Jurkat, Clone E6-1 (cell line): ENCODE data around the gene ZC3H12C.

Source experiments
- DNase-seq: peaks from one replicate; pipeline ENCODE4 v3.0.0-alpha.2; 2011; ENCODE audit warnings: low read depth, low spot score
- H3K4me3 ChIP-seq: 2 replicates; pipeline ENCODE4 v1.5.1; 2011; ENCODE audit warnings: mild to moderate bottlenecking, low read length, control low read depth, moderate library complexity

The ZC3H12C gene

DNA sequence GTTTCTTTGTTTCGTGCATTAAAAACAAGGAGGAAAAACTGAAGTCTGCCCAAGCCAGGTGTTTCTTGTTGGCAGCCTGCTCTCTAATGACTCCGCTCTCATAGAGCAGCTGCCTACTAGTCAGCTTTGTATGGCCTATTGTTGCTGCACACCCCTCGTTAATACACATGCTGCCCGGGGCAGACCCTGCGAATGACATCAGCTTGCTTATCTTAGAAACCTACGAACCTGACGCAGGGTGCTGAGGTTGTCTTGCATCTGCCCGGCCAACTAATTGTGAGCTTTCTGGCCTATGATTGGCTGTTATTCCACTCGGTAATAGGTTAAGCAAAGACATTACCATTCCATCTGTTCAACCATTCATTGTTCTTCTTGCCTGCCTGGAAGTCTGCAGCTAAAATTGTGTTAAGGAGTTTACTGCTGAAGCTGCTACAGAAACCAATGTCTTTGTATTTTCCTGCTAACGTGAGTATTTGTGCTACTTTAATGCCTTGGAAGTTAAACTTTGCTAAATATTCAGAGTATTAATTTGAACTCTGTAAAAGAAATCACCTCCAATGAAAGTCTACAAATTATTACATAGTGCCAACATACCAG lies 37.5 kb downstream of the ZC3H12C start:
- DNase-seq, result no peak
- H3K4me3 ChIP-seq, result no peak overlapping the region

- no peak for DNase-seq
- no peak overlapping the region for H3K4me3 ChIP-seq
Observed at GRCh38 chr11:110131386-110132123, 38.4 kb downstream of the ZC3H12C start.

GRCh38 chr11:110133160-110133559 lies 40.0 kb downstream of the ZC3H12C start:
- DNase-seq, result no peak

DNA sequence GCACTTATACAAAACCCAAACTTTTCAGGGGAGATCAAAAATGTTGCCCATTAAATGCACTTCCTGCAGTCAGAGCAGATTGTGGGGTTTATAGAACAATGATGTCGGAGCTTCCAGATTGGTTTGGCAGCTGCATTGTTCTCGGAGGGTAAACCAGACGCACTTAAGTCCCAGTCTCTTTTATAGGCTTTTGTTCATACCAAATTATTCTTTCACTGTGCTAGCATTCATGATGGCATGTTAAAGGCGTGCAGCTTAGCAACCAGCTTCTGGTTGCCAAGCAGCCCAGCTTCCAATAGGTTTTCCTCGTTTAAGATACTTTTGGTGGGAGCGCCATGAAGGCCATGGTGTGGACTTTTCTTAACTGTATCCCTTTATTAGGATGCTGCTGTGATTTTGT lies 40.9 kb downstream of the ZC3H12C start:
- no peak for DNase-seq
- H3K4me3 ChIP-seq, result no peak overlapping the region

More at GRCh38 chr11:110133160-110133559, 40.0 kb downstream of the ZC3H12C start:
- H3K4me3 ChIP-seq, result no peak overlapping the region

DNA sequence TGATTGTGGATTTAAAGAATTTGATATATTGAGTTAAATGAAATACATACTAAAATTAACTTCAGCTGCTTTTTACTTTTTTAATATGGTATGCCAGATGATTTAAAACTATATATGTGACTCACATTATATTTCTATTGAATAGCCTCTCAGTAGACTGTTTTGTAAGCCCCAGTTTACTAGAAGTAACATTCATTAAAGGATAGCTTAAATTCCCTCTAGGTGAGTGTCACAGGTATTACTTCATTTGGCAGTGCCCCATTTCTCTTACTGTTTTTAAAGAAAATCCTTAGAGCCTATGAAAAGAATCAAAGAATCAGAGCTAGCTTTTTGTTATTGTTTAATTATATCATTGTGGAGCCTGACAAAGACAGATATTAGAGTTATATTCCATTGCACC lies 48.6 kb downstream of the ZC3H12C start:
- no peak for DNase-seq
- H3K4me3 ChIP-seq, result no peak overlapping the region

DNA sequence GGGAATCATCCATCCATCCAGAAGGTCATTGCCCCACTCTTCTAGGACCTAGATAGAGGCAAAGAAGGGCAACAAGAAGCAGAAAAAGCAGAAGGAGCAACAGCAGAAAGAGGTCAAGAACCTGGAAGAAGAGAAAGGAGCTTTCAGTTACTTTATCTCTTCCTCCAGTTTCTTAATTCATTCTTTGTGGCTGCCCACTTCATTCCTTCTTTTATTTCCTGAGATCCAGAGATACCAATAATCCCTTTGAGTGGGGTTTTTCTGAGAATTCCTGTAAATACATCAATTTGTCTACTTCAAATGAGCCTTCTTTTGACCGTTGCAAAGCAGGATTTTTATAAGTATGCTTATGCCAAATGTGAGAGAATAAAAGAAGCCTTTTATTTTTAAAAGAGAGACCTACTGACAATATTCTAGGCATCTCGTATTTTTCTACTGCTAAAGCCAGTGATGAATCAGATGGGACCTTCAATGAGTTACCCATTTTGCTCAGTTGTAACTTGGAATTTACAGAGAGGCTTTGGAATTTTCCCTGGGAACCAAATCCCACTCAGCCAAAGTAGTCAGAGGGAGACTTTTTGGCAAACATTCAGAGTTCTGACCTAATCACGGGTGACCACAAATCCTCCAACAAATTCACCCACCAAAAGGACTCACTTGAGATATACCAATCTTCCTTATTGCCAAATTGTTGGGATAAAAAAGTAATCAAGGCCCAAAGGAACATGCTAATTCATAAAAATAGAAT lies 54.9 kb downstream of the ZC3H12C start:
- no peak for DNase-seq

DNA sequence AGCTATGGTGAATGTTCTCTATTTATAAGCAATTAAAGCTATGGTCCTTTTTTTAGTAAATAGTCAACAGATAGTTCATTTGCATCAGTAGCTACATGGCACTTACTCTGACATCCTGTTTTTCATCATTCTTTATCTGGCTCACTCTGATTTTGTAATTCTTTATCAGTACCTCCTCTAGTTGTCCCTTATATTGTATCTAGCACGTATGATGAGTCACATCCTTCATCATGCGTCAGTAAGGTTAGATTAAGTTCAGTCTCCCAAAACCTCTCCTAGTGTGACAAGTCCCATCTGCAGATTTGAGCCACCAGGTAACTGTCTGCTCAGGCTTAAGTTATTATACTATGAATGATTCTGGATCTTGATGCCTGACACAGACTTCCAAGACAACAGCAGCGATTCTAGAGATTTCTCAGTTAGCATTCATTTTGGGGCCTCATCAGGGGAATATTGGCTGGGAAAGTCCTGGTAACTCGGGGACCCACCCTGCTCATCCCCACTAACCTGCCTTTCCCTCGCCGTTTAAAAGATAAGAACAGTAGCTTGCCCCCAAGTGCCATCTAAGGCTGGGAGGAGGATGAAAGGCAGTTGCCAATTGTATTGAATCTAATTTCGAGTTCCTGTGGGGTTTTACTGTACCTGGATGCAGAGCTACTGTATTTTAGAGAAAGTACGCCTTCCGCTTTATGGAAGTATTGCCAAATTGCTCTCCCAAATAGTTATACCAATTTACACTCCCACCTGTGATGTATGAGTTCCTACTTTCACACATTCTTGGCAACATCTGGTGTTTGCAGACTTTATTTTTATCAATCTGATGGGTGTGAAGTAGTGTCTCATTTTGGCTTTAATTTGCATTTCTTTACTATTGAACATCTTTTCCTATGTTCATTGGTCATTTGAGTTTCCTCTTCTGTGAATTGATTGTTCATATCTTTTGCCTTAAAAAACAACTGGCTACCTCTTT lies 55.9 kb downstream of the ZC3H12C start:
- H3K4me3 ChIP-seq, result no peak overlapping the region
- no peak for DNase-seq

More for the DNA sequence above, 54.9 kb downstream of the ZC3H12C start:
- no peak overlapping the region for H3K4me3 ChIP-seq

- no peak for DNase-seq
- no peak overlapping the region for H3K4me3 ChIP-seq
Observed at GRCh38 chr11:110152199-110152598, 59.0 kb downstream of the ZC3H12C start.

- no peak overlapping the region for H3K4me3 ChIP-seq
- no peak for DNase-seq
Observed at GRCh38 chr11:110153474-110153873, 60.3 kb downstream of the ZC3H12C start.

- no peak overlapping the region for H3K4me3 ChIP-seq
- no peak for DNase-seq
Observed at GRCh38 chr11:110156503-110156902, 63.3 kb downstream of the ZC3H12C start.

GRCh38 chr11:110158317-110159200 lies 65.4 kb downstream of the ZC3H12C start:
- no peak for DNase-seq
- H3K4me3 ChIP-seq, result no peak overlapping the region

DNA sequence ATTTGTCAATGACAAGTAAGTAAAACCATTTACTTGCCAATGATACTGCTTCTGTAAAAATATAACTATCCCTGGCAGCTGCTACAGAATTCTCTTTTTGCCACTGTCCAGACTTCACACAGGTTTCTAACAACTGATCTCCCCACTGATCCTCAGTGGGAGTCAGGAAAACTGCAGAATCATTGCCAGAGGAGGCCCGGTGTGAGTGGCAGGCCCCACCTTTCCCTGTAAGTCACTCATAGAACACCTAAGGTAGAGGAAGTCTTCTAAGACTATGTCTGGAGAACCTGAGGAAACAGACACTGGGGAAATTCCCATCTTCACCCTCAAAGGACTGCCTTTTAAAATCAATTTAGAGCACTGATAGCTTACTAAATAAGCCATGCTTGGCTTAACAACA lies 66.3 kb downstream of the ZC3H12C start:
- H3K4me3 ChIP-seq, result no peak overlapping the region
- no peak for DNase-seq

DNA sequence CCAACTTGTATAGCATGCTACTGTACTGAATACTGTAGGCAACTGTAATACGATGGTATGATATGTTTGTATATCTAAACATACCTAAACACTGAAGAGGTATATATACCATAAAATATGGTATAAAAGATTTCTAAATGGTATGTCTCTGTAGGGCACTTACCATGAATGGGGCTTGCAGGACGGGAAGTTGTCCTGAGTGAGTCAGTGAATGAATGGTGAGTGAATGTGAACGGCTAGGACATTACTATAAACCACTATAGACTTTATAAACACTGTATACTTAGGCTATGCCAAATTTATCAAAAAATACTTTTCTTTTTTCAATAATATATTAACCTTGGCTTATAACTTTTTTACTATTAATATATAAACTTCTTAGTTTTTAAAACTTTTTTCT lies 66.8 kb downstream of the ZC3H12C start:
- H3K4me3 ChIP-seq, result no peak overlapping the region
- DNase-seq, result no peak

DNA sequence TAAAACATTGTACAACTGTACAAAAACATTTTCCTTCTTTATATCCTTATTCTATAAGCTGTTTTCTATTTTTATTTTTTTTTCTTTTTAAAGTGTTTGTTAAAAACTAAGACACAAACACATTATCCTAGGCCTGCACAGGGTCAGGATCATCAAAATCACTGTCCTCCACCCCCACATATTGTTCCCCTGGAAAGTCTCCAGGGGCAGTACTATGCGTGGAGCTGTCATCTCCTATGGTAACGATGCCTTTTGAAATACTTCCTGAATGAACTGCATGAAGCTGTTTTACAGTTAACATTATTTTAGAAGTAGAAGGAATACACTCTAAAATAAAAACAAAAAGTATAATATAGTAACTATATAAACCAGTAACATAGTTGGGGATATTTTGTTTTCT lies 67.2 kb downstream of the ZC3H12C start:
- no peak overlapping the region for H3K4me3 ChIP-seq
- DNase-seq, result no peak

DNA sequence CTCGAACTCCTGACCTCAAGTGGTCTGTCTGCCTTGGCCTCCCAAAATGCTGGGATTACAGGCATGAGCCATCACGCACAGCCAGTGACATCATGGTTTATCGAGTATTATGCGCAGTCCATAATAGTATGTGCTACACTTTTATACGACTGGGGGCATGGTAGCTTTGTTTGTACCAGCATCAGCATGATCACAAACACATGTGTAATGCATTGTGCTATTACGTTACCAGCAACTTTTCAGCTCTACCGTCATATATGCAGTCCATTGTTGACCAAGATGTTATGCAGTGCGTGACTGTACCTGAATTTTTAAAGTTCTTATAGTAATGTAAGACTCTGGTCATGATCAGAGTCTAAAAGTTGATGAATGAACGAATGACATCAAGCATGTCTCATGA lies 67.9 kb downstream of the ZC3H12C start:
- no peak overlapping the region for H3K4me3 ChIP-seq
- no peak for DNase-seq

- no peak overlapping the region for H3K4me3 ChIP-seq
- no peak for DNase-seq
Observed at GRCh38 chr11:110162216-110162615, 69.0 kb downstream of the ZC3H12C start.

- no peak overlapping the region for H3K4me3 ChIP-seq
- no peak for DNase-seq
Observed at GRCh38 chr11:110165039-110165925, 72.1 kb downstream of the ZC3H12C start.
